ENCODE results near the gene PHLDB1.

DNA sequence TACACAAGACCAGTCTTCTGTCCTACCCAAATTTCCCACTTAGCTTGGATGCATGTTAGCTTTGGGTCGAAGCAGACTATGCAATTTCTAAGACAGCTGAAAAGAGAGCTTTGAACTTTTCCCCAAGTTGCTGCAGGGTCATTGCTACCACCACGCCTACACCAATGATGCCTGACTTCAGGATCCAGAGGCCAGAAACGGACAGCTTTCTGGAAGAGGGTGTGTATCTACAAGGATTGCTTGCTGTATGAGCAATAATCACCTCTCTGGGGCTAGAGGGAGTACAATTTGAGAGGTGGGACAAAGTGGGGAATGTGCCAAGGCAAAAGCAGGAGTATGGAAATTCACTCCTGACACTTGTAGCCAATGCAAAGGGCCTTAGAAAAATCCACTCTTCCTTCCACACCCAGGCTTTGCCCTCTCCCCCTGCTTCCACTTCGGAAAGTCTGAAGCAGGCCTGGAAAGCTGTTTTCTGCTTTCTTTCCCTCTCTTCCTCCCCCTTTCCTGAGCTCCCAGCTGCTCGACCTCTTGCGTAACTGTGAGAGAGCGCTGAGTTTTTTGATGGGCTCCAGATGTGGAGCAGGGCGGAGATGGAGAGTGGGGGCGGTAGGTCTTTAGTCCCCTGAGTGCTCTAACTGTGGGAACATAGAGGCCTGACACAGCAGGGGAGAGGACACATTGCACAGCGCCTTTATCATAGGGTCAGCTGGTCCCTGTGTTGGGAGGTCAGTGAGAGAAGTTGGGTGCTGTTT, 2.1 kb upstream of the PHLDB1 start:
- TF ChIP-seq, protein P1, sequence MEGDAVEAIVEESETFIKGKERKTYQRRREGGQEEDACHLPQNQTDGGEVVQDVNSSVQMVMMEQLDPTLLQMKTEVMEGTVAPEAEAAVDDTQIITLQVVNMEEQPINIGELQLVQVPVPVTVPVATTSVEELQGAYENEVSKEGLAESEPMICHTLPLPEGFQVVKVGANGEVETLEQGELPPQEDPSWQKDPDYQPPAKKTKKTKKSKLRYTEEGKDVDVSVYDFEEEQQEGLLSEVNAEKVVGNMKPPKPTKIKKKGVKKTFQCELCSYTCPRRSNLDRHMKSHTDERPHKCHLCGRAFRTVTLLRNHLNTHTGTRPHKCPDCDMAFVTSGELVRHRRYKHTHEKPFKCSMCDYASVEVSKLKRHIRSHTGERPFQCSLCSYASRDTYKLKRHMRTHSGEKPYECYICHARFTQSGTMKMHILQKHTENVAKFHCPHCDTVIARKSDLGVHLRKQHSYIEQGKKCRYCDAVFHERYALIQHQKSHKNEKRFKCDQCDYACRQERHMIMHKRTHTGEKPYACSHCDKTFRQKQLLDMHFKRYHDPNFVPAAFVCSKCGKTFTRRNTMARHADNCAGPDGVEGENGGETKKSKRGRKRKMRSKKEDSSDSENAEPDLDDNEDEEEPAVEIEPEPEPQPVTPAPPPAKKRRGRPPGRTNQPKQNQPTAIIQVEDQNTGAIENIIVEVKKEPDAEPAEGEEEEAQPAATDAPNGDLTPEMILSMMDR (IDR thresholded peaks at IDR 0.05; ENCODE audit: low read length), result no peak
- no peak for TF ChIP-seq EZH2 (IDR thresholded peaks at IDR 0.05; ENCODE audit: borderline replicate concordance, low read length)

Data from OCI-LY1 (cell line).